NCI-H1436 treated with DMSO at 0.1 percent for 48 hours (cell line): ENCODE measurements around the gene FBL.
"Not testable (repeated sequence)": the region's sequence is repeated elsewhere in the genome, so short reads cannot be mapped to it uniquely, and the experiment has no call there.

Source experiments
- DNase-seq: peaks from one replicate; lab custom pipeline; 2025; lab: John Stamatoyannopoulos, UW

Gene FBL

DNA sequence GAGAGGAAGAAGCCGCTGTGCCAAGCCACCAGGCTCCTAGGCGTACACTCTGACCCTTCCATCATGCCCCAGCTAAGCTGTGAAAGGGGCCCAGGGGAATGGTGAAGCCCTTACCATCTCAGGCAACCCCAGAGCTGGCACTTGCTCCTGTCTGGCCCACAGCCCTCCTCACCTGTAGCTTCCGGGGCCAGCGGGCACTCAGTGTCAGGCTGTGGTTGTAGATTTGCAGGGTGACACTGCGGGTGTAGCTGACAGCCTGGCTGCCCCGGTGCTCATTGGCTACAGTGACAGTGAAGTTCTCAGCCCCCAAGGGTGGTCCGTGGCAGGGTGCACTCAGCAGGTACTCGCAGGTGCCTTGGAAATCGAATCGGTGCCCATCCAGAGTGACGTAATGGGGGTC lies 30.3 kb upstream of the FBL start:
- DNase-seq, result not testable (repeated sequence)

DNA sequence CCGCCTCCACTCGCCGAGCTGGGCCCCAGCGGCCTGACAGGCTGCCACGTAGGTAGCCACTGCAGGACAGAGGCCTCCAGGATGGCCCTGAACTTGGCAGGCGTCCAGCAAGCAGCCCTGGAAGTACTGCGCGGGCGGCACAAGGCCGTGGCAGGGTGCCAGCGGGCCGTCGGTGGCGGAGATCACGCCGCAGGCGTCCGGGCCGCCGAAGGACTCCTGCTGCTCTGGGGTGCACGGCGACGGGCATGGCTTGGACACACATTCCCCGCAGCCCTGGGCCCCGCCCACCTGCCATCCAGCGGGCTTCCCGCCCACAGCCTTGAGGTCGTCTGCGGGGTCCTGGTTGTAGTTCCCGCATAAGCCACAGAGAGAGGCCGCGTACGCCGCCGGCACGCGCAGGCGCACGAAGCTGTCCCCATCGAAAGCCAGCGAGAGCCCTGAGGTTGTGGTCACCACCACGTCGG lies 29.3 kb upstream of the FBL start:
- DNase-seq, result not testable (repeated sequence)

DNA sequence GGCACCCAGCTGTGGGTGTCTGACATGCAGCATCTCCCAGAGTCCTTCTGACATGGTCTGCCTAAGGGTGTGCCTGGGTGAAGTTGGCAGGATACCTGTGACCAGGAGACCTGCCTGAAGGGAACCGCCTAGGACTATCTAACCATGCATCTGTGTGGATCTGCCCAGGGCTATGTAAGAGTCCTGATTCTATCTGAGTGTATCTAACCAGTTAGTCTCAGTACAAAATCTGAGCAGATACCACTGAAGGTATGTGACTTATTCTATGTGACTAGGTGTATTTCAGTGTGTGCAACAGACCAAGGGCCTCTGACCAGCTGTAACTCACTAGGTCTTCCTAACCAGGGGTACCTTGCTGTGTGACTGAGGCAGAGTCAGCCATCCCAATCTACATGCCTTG lies 28.2 kb upstream of the FBL start:
- DNase-seq, result no peak

DNA sequence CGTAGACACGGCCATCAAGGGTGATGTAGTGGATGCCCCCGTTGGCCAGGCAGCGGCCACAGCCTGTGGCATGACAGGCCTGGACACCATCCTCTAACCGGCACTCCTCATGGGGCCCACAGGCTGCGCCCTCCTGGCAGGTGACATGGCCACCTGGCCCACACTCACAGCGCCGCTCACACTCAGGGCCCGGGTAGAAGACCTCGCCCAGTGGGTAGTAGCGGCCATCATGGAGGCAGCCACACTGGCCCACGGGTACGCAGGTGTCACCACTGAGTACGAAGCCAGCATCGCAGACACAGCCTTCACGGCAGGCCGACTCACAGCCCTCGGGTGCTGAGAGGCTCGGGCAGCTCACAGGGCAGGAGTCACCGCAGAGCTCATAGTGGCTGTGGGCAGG lies 27.2 kb upstream of the FBL start:
- no peak for DNase-seq

DNA sequence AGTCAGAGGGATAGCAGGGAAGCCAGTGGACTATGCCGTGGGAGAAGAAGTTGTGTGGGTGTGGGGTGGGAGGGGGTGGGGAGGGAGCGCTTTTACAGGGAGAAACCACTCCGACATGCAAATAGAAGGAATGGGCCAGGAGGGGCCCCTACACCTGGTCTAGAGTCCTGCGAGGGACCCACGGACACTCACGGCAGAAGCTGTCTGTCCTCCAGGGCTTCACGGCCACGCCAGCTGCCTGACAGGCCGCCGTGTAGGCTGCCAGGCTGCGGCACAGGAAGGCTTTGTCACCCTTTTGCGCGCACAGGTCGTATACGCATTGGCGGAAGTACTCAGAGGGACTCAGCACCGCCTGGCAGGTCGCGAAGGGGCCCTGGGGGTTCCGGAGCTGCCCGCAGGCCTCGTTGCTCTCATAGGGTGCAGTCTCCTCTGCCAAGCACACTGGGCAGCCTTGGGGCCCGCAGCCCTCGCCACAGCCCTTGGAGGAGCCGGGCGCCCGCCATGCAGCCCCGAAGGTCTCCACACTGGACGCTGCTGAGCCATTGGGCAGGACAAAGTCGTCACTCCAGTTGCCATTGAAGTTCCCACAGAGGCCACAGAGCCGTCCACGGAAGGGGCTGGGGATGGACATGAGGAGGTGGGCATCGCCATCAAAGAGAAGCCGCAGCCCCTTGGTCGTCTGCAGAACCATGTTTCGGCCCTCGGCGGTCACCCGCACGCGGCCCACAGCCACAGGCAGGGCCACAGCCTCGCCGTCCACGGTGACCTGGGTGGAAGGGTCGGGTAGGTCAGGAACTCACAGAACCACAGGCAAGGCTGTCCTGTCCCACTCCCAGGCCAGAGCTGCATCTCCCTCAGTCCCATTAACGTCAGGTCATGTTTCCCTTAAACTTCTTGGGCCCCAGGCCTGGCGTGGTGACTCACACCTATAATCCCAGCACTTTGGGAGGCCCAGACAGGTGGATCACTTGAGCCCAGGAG lies 26.0 kb upstream of the FBL start:
- no peak for DNase-seq

DNA sequence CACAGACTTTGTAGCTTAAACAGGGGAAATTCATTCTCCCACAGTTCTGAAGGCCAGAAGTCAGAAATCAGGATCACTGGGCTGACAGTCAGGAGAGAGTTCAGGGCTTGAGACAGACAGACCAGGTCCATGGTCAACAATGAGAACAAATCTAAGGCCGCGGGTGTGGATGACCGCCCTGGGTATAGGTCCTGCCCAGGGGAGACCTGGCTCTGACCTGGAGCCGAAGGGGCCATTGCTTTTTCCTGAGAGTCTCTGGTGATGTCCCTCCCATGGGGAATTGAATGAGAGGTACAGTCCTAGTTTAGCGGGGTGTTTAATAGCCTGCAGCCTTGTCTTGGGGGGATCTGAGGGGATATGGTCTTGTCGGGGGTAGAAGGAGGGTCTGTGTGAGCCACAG lies 25.2 kb upstream of the FBL start:
- no peak for DNase-seq

DNA sequence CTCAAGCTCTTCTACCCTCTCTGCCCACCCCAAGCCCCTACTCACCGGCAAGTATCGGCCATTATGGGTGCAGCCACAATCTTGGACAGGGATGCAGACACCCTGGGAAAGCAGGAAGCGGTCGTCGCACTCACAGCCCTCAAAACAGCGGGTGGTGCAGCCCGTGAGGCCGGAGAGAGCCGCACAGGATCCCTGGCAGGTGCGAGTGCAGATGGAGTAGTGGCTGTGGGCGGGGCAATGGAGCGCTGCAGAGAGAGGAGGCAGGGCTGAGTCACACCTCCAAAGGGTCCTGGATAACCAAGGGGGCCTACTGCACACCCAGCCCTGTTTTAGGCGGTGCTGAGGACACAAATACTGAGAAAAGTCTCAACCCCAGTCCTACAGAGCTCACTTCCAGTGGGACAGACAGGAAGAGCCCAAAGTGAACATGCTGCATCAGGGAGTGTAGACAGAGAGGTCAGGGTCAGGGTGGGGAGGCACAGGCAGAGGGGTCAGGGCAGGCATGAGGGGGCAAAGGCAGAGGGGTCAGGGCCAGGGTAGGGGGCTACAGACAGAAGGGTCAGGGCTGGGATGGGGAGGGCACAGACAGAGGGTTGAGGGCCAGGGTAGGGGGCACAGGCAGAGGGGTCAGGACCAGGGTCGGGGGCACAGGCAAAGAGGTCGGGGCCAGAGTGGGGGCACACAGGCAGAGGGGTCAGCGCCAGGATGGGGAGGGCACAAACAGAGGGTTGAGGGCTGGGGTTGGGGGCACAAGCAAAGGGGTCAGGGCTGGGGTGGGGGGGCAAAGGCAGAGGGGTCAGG lies 24.2 kb upstream of the FBL start:
- DNase-seq, result no peak

DNA sequence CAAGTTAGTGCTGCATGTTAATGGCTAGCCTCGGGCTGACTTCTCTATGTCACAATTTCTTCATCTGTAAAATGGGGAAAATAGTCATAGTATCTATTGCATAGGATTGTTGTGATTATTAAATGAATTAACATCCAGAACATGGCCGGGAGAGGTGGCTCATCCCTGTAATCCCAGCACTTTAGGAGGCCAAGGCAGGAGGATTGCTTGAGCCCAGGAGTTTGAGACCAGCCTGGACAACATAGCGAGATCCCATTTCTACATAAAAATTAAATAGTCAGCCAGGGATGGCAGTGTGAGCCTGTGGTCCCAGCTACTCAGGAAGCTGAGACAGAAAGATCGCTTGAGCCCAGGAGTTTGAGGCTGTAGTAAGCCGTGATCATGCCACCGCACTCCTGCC lies 21.8 kb upstream of the FBL start:
- DNase-seq, result no peak

DNA sequence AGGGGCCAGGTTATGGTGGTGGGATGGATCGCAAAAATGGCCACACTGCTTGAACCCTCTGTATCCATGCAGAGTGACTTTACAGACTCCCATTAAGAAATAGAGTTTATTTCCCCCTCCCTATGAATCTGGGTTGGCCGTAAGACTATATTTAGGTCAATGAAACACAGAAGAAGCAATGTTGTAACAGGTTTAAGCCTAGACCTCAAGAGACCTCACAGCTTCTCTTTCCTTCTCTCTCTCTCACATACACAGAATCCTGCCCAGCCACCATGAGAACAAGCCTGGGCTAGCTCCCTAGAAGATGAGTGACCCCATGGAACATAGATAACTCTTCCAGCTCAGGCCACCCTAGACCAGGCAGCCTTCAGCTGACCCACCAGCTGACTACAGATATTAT lies 21.0 kb upstream of the FBL start:
- no peak for DNase-seq

DNA sequence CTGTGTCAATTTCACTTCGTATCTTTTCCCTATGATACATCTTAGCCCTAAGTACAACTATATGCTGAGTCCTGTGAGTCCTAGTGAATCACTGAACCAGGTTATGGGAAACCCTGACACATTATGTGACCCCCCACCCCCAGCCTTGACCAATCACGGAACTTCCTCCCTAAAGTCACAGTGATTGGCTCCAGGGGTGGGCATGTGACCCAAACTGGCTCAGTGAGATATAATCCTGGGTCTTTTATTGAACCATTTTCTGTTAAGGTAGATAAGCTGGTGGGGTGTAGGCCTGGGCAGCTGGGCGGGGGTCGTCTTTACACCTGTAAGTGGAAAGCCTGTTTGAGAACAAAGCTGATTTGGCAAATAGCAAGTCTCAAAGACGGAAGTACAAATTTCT lies 19.8 kb upstream of the FBL start:
- no peak for DNase-seq

DNA sequence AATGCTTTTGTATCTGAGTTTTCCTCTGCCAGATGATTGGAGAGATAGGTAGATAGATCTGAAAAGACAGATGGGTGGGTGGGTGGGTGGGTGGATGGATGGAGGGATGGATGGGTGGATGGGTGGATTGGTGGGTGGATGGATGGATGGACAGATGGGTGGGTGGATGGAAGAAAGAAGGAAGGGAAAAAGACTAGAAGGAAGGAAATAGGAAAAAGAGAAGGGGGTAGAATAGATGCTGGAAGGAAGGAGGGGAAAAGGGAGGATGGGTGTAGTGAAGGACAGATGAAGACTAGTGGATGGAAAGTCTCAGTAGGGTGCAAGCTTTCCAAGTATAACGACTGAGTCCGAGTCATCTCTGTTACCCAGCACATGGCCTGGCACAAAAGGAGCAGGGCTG lies 19.0 kb upstream of the FBL start:
- no peak for DNase-seq

DNA sequence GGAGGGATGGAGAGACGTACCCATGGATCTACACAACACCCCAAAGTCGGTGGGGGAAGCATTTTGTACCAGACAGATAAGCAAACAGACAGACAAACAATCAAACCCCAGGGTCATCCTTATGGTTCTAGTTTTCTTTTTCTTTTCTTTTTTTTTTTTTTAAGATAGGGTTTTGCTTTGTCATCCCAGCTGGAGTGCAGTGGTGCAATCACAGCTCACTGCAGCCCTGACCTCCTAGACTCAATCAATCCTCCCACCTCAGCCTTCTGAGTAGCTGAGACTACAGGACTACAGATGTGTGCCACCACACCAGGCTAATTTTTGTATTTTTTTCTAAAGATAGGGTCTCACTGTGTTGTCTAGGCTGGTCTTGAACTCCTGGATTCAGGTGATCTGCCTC lies 17.9 kb upstream of the FBL start:
- no peak for DNase-seq

DNA sequence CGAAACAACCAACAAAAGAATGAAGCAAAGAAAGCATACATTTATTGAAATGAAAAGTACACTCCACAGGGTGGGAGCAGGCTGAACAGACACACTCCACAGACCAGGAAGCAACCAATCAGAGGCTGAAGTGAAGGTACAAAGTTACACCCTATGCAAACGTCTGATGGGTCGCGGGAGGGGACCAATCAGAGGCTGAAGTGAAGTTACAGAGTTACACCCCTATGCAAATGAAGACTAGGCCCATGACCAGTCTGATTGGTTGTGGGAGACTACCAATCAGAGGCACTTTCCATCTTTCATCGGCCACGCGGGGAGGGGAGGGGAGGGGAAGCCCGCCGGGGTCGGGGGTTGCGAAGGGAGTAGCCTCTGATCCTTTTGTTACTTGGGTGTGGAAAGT lies 12.4 kb upstream of the FBL start:
- no peak for DNase-seq

DNA sequence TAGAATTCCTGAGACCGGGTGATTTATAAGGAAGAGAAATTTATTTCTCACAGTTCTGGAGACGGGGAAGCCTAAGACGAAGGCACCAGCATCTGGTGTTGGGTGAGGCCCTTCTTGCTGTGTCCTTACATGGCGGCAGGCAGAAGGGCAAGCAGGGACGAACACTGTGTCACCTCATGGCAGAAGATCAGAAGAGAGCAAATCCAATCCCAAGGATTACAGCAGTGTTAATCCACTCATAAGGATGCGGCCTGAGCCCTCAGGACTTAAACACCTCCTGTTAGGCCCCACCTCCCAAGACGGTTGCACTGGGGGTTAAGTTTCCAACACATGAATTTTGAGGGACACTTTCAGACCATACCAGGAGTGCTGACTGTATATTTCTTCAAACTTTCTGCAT lies 6.7 kb upstream of the FBL start:
- DNase-seq, result no peak

DNA sequence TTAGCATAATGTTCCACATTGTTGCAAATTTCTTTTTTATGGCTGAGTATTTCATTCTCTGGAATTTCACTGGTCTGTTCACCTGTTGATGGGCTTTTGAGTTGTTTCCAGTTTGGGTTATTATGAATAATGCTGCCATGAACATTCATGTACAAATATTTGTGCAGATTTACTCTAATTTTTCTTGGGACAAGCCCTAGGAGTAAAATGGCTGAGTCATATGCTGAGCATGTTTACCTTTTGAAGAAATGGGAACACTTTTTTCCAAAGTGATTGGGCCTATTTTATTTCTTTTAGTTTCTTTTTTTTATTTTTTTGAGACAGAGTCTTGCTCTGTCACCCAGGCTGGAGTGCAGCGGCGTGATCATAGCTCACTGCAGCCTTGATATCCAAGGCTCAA lies 4.7 kb upstream of the FBL start:
- no peak for DNase-seq

DNA sequence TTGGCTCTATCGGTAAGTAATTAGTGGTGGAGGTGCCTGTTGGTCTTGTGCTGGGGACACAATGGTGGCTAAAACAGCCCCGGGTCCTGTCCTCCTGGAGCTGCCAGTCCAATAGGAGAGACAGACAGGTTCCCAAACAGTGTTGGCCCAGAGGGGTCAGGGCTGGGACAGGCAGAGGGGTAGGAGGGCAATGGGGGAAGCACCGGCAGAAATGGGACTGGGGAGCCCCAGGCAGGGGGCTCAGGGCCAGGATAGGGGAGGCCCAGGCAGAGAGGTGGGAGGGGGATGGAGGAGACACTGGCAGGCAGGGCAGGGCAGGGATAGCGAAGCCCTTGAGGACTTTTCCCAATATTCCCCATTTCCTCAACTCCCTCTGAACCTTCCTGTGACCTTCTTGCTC lies 2.2 kb upstream of the FBL start:
- no peak for DNase-seq

DNA sequence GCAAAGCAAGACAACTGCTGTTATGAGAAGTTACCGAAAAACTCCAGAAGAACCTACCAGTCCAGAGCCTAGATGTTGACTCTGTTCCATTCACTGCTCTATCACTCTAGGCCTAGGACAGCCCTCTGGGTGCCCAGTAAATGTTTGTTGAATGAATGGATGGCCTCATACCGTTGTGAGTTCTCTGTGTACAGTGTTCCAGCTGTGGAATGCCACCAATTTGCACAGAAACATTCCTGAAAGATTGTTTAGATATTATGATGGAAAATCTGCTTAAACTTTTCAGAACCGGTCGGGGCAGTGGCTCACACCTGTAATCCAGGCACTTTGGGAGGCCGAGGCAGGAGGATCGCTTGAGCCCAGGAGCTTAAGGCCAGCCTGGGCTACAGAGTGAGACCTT lies 1.3 kb upstream of the FBL start:
- no peak for DNase-seq

DNA sequence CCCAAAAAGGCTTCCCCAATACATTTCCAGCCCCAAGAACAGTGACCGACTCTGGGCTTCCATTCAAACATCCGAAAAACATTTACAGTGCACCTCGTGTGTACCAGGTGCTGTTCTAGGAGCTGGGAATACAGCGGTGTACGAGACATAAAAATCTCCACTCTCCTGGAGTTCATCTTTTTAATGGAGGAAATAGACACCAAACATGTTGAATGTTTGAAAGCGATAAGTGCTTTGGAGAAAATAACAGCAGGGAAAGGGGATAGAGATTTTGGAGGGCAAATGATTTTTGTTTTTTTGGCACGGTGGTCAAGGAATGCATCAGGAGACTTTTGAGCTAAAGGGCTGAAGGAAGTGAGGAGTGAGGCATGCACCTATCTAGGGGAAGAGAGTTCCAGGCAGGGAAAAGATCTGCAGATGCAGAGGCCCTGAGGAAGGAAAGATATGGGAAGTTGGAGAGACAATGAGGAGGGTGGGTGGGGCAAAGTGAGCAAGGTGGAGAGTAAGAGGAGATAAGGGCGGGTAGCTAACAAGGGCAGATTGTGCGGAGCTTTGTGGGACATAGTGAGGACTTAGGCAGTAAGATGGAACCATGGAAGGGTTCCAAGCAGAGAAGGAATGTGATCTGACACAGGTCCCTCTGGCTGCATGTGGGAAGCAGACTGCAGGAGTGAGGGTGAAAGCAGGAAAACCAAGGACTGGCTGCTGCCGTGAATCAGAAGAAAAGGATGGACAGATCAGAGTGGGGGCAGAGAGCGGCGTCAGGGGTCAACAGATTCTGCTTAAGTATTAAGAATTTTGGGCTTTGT lies 703 bp upstream of the FBL start:
- DNase-seq, result no peak

DNA sequence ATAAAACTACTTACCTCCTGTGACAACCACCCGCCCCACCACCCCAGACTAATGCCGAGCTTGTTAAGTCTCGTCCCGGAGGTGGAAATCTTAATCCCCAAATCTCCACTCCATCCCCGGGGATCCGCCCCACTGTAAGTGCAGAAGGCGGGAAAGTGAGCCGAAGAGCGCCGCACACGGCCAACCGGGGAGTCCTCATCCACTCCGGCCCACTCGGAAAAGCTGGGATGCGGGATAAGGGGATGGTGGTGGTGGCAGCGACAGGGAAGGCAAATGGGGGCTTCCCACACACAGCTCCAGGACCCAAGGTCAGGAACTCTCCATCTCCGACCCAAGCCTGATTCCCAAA lies 621 bp downstream of the FBL start:
- no peak for DNase-seq

DNA sequence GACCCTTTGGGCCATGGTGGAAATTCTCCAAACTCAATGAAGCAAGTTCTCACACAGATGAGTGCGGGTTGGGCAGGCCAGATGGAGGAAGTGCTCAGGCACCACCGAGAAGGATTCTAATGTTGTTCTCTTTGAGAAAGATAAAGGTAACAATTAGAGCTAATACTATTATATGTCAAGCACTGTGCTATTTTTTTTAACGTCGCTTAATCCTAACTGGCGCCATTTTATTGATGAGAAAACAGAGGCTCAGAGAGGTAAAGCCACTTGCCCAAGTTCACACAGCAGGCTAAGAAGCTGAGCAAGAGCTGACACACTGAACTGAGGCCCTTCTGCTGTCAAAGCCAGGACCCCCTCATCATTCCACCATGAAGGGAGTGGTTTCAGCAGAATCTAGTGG lies 1.0 kb downstream of the FBL start:
- no peak for DNase-seq

DNA sequence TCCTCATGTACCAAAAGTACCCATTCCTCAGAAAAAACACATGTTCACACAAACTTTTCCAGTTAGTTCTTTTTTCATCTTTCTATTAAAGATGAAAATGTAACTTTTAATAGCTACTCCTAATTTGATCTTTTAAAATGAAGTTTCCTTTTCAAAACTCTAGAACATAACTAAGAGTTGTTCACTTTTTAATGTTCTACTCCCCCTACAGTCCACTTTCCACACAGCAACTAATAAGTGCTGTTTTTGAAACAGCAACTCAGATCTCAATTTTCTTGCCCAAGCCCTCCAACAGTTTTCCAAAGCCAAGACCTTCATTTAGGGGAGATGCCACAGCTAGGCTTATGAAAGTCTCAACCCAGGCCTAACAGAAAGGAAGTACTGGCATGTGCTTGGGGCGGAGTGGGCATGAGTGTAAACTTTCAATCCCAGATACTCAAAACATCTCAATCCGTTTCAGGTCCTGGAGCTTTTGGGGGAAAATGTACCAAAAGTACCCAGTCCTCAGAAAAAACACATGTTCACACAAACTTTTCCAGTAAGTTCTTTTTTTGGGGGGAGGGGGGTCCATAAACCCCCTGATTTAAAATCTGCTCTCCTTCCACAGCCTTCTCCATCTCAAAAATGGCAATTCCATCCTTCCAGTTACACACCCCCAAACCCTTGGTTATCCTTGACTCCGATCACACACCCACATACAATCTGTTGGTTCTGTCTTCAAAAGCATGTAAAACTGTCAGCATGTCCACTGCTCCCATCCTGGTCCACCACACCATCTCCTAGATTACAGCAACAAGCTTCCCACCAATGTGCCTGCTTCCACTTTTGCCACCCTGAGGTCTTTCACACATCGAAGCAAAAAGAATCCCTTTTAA lies 2.0 kb downstream of the FBL start:
- DNase-seq, result no peak
